Measurements from ENCODE around the gene UTP3. TPM values are rescaled to one million over a fixed set of nuclear protein-coding genes. Genes with fewer than 3 reads are reported as not detected.

Gene UTP3
- total and polyA plus RNA-seq, 11 donors = 7.3 to 28.9 (median 17.4) TPM

DNA sequence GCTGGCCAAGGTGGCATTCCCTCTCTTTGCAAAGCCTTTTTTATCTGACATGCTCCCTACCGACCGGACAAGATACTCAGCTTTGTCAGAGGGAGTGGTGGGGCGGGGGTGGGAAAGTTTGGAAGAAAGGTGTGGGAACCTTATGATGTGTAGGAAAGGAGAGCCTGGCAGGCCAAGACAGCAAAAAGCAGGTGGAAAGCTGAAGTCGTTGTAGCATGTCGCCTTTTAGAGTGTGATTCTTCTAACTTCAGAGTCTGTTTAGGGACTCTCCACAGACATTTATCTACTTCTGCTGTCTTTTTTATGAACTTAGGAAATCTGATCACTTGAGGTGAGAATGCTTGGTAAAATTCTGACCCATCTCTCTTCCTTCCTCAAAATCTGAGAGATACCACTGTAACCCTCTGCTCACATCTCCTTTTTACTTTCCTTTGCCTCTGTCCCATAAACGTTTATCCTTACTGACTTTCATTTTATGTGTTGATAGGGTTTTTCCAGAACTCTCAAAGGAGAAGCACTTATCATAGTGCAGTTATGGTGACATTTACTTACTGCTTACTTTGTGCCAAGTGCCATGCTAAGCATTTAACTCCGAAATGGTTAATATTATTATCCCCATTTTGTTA, 25.2 kb downstream of the UTP3 start:
- Histone ChIP-seq H3K27ac (peak overlapping the region in 1 of 12 donors; percentile 71), H3K9me3 (no peaks in the 10 kb centered on the region), H3K27me3 (no peaks in the 10 kb centered on the region), H3K4me1 (peaks cover 0 to 49% (median 6%) of the 10 kb centered on the region in 12 donors), H3K36me3 (no peaks in the 10 kb centered on the region), H3K4me3 (no peak overlapping the region)
- intact Hi-C loops (cut with DNase I) = loop anchor here in 1 of 10 donors (10.0 kb wide), 1 partner anchor 121 kb away; the partner anchor contains the start of gene GRSF1
- no peak for ATAC-seq
- 63 to 71% (median 65%) methylated on average over 7 of the region's 7 CpGs for WGBS, 4 donors
- TF ChIP-seq, protein P1, sequence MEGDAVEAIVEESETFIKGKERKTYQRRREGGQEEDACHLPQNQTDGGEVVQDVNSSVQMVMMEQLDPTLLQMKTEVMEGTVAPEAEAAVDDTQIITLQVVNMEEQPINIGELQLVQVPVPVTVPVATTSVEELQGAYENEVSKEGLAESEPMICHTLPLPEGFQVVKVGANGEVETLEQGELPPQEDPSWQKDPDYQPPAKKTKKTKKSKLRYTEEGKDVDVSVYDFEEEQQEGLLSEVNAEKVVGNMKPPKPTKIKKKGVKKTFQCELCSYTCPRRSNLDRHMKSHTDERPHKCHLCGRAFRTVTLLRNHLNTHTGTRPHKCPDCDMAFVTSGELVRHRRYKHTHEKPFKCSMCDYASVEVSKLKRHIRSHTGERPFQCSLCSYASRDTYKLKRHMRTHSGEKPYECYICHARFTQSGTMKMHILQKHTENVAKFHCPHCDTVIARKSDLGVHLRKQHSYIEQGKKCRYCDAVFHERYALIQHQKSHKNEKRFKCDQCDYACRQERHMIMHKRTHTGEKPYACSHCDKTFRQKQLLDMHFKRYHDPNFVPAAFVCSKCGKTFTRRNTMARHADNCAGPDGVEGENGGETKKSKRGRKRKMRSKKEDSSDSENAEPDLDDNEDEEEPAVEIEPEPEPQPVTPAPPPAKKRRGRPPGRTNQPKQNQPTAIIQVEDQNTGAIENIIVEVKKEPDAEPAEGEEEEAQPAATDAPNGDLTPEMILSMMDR (IDR thresholded peaks at IDR 0.05) = no peak
- no peak for TF ChIP-seq POLR2A (IDR thresholded peaks at IDR 0.05)
- DNase-seq = no peak

- DNase-seq = no peak
- Histone ChIP-seq H3K27ac (peak overlapping the region in 1 of 12 donors; percentile 71), H3K27me3 (no peaks in the 10 kb centered on the region), H3K4me1 (peaks cover 0 to 49% (median 6%) of the 10 kb centered on the region in 12 donors), H3K9me3 (no peaks in the 10 kb centered on the region), H3K4me3 (no peak overlapping the region), H3K36me3 (no peaks in the 10 kb centered on the region)
- 71 to 74% (median 72%) methylated on average over 5 of the region's 5 CpGs for WGBS, 4 donors
- peak in 2 of 4 donors; percentile 74 to 75 for ATAC-seq
- intact Hi-C loops (cut with DNase I) = loop anchor here in 1 of 10 donors (10.0 kb wide), 1 partner anchor 121 kb away; the partner anchor contains the start of gene GRSF1
- TF ChIP-seq, protein P1 (IDR thresholded peaks at IDR 0.05) = no peak
- no peak for TF ChIP-seq POLR2A (IDR thresholded peaks at IDR 0.05)
These were observed 26.0 kb downstream of the UTP3 start for GRCh38 chr4:70714079-70714887.

GRCh38 chr4:70715097-70715496, 26.8 kb downstream of the UTP3 start:
- DNase-seq (no peak), ATAC-seq (no peak)
- H3K27ac ChIP-seq = peak overlapping the region in 1 of 12 donors; percentile 69
- peaks cover 0 to 49% (median 6%) of the 10 kb centered on the region in 12 donors for H3K4me1 ChIP-seq
- H3K9me3 ChIP-seq = no peaks in the 10 kb centered on the region
- intact Hi-C loops (cut with DNase I) = loop anchor here in 1 of 10 donors (10.0 kb wide), 1 partner anchor 120 kb away; the partner anchor contains the start of gene GRSF1
- H3K36me3 ChIP-seq = no peaks in the 10 kb centered on the region
- TF ChIP-seq POLR2A (IDR thresholded peaks at IDR 0.05) = no peak
- TF ChIP-seq, protein P1 (IDR thresholded peaks at IDR 0.05) = no peak
- 83 to 99% (median 92%) methylated on average over 6 of the region's 6 CpGs for WGBS, 4 donors
- H3K4me3 ChIP-seq = no peak overlapping the region
- no peaks in the 10 kb centered on the region for H3K27me3 ChIP-seq

Measured in heart left ventricle (tissue), 16 donors.